HG03196 (cell line): Measurements from ENCODE around the gene IL26.

Source experiments
- ATAC-seq: cut with Tn5 transposase; IDR thresholded peaks from one replicate; pipeline ENCODE4 v1.9.1; 2021; ENCODE audit not compliant: unreplicated experiment

Gene IL26

DNA sequence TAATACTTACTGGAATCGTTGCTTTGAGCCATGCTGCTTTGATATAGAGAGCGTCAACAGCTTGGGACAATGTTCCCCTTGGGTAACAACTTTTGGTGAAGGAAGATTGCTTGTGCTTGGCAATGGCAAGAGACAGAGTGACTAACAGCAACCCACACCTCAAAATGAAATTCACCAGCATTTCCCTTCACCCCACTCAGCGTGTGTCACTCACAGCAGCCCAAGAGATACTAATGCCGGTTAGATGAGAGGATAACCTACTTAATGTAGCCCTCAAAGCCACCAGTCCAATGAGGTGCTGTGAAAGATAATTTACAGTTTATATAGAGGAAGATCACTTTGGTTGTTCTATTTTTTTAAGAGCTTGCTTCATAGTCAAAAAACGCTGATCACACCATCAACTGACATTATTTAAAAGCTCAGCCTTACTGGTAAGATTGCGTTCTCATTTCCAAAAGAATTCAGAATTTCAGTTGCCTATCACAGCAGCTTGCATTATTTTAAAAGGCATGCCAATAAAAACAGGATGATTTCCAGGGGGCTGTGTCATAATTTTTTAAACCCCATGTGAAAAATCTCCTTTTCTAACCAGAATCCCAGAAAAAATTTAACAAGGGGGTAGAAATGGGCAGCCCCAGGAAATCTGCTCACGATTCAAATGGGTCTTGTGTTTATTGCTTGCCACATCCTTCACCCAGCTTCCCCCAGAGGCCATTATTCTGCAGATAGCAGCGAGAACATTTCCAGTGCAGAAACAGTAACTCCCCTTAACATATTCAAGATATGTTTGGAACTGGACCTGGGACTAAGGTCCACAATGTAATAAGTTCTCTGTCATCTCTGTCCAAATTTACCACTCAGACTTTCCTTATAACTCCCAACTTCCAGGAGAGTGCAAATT, at the start of gene IL26:
TSS of gene IL26 (minus strand) at position 235 of the 901 bp plus-strand sequence. CDS start at position 181, 54 bp downstream.
- ATAC-seq, result no peak

GRCh38 chr12:68272732-68273131, 47.1 kb upstream of the IL26 start:
- no peak for ATAC-seq

- ATAC-seq, result no peak
These were observed 45.7 kb upstream of the IL26 start for GRCh38 chr12:68271346-68271745.

- no peak for ATAC-seq
These were observed 44.7 kb upstream of the IL26 start for GRCh38 chr12:68270358-68270757.

DNA sequence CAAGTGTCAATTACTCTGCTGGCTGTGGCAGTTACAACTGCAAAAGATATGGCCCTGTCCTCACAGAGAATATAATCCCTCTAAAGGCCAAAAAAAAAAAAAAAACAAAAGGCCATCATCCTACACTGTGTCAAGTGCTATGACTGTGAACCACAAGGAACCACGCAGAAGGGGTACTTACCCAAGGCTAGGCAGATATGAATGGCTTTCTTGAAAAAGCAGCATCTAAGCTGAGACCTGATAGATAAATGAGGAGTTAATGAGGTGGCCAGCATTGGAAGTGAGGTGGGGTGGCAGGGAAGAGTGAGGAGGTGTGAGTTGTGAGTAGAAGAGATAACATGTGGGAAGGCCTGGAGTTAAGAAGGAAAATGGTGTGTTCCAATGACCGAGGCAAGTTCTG, 44.2 kb upstream of the IL26 start:
- no peak for ATAC-seq

DNA sequence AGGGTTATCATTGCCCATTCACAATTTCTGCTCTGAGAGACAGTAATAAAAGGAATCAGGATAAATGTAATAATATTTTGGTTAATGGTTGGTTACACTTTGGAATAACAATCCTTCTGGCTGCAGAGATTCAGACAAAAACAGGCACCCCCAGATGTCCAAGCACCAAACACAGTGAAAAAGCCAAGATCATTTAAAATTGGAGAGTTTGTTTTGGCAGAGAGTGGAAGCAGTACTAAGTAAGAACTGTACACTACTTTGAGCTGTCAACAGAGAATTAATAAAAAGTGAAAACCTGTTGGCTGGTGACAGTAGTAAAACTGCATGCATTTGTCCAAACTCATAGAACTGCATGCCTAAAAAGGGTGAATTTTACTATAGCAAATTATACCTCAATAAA, 43.4 kb upstream of the IL26 start:
- ATAC-seq, result no peak

- ATAC-seq, result no peak
These were observed 42.3 kb upstream of the IL26 start for GRCh38 chr12:68267892-68268396.

GRCh38 chr12:68264857-68265256, 39.2 kb upstream of the IL26 start:
- no peak for ATAC-seq

- no peak for ATAC-seq
These were observed 38.7 kb upstream of the IL26 start for GRCh38 chr12:68264158-68264855.

- no peak for ATAC-seq
These were observed 37.8 kb upstream of the IL26 start for GRCh38 chr12:68263366-68263765.

DNA sequence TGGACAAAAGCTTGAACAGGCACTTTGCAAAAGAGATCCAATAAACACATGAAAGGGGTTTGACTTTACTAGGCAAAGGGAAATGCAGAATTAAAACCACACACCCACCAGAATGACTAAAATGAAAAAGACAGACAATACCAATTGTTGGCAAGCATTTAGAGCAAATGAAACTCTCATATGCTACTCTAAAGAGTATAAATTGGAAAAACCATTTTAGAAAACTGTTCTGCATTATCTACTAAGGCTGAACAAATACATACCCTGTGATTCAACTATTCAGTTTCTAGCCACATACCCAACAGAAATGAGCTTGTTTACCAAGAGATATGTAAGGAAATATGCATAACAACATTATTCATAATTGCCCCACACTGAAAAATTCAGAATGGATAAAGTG, 36.3 kb upstream of the IL26 start:
- no peak for ATAC-seq

DNA sequence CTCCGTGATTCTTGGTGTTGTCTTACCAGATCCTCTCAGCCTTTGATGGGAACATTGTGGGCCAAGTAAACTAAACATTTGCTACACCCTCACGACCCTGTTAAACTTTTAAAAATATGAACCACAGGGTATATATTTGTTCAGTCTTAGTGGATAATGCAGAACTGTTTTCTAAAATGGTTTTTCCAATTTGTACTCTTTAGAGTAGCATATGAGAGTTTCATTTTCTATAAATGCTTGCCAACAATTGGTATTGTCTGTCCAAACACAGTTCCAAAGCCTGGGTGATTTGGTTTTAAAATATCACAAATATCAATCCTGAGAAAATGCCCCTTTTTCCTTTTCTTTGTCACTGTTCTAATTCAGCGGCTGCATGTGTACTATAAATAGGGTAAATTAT, 34.5 kb upstream of the IL26 start:
- no peak for ATAC-seq

DNA sequence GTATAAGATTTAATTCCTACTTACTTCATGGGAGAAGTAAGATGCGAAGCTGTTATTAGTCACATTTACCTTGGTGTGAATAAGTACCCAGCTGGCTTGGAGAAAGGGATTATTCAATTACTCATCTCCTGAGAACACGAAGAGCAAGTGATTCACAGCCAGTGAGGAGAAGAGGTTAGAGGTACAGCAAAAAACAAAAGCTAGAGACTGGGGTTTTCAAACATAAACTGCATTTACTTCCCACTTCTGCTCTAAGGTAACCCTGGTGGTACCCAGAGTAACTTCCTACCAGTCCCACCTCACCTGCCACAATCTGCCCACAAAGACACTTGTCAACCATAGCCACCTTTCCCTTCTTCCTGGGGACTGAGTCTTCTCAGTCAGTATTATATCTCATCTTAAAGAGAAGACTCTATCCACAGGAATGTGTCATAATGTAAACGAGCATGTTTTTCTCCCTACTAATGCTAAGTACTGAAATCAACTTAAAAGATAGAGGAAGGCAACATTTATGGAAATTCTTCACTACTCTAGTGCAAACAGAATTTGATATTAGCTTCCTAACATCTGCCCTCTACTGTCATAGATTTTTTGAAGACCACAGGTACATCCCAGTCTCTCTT, 33.8 kb upstream of the IL26 start:
- ATAC-seq, result no peak

DNA sequence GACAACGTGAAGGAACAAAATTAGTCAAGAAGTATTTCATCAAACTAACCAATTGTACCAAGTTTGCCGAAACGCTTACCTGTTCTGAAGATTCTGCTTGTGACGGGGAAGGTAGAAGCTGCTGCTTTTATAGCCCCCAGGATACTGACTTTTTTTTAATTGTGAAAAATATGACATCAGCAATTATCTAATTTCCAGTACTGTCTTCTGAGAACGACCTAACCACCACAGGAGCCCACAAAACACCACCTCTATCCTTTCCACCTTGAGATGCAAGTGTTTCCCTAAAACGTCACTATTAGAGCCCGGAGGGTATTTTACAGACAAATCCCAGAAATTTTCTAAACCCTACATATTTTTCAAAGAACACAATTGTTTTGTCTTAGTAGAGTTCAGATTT, 27.9 kb upstream of the IL26 start, which contains the start of gene IL22:
TSS of gene IL22 (minus strand) at position 101 of the 400 bp plus-strand sequence. CDS start 156 bp downstream, outside the sequence.
- ATAC-seq, result no peak

- ATAC-seq, result no peak
These were observed 26.5 kb upstream of the IL26 start for GRCh38 chr12:68252077-68252476.

DNA sequence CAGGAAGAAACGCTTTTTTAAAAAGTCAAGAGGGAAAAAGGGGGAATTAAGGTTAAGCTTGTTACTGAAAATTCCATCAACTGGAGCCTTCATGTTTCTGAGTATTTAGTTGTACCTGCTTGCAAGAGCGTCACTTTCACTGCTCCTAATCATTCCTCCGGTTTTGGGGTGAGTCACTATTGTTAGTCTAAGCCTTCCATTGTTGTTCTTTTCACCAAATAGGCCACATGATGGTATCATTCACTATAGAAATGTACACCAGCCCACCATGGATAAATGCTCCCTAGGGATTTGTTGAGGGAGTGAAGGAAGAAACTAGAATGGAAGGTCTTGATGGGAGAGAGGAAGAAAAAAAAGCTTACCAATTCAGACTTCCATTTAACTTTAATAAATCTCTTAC, 24.8 kb upstream of the IL26 start:
- ATAC-seq, result no peak

DNA sequence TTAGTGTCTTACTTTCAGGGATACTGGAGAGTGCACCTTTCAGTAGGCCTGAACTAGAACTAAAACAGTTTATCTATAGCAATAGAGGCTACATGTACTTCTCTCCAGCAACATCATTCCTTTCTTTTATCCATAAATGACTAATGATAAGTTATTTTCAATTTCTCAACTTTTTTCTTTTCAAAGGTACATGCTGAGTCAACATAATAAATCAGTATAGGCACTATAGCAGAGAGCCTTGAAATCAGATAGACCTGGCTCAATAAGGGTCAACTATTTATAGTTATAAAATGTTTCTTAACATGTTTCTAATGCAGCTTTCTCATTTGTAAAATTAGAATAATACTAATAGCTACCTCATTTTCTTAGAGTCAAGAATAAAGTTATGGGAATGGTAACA, 22.2 kb upstream of the IL26 start:
- ATAC-seq, result no peak

DNA sequence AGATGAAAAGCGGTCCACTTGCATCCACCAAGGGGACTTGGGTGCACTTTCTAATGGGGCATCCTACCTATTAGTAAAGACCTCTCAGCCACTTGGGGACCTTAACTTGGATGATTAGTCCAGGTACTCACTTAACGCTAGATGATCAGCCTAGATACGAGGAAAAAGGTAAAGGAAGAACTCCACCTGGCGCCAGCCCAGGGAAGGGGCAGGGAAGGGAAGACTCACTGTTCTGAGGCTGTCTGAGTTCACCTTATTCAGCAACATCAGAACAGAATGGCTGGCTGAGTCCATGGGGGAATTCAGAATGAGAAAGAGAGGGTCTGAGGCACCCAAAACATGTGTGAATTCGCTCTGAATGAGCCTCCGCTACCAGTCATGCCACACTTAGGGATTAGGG, 20.7 kb upstream of the IL26 start:
- ATAC-seq, result no peak

- no peak for ATAC-seq
These were observed 19.8 kb upstream of the IL26 start for GRCh38 chr12:68245180-68246021.

- ATAC-seq, result no peak
These were observed 17.2 kb upstream of the IL26 start for GRCh38 chr12:68242777-68243176.

- ATAC-seq, result peak; percentile 97
These were observed 15.4 kb upstream of the IL26 start for GRCh38 chr12:68240975-68241374.
